Gastrocnemius medialis (tissue), 4 donors: ENCODE results near the gene CETN3. TPM values are rescaled to one million over a fixed set of nuclear protein-coding genes. Genes with fewer than 3 reads are reported as not detected.

ENCODE experiments used
- ATAC-seq, 2 donors: fragments of 150-250 bp; one replicate each; pipeline ENCODE4 v1.9.1; 2016
- DNase-seq, 2 donors: peaks; one replicate each; pipeline ENCODE4 v3.0.0-alpha.2; 2019
- H3K27ac ChIP-seq, 4 donors: fragments of 200-600 bp; sonication (generic); 1 replicate in 1 of 4; 2 replicates in 3 of 4; pipeline ENCODE4 v1.5.1; 2016 to 2018; ENCODE audit warnings: mild to moderate bottlenecking in 2 of 4, moderate library complexity in 1 of 4
- H3K27me3 ChIP-seq, 3 donors: fragments of 200-600 bp; sonication (generic) in 2 of 3; 1 replicate in 1 of 3; 2 replicates in 2 of 3; pipeline versions ENCODE4 v1.5.1 to v1.6.0; 2016 to 2019; ENCODE audit warnings: mild to moderate bottlenecking in 1 of 3, moderate library complexity in 1 of 3
- H3K36me3 ChIP-seq, 2 donors: fragments of 200-600 bp; sonication (generic) in 1 of 2; one replicate each; pipeline ENCODE4 v1.5.1; 2017 to 2018
- H3K4me1 ChIP-seq, 2 donors: fragments of 200-600 bp; sonication (generic) in 1 of 2; one replicate each; pipeline ENCODE4 v1.5.1; 2016 to 2017; ENCODE audit warnings: mild to moderate bottlenecking in 2 of 2
- H3K4me3 ChIP-seq, 4 donors: fragments of 200-600 bp; sonication (generic) in 3 of 4; 1 replicate in 1 of 4; 2 replicates in 3 of 4; pipeline ENCODE4 v1.5.1; 2016 to 2019; ENCODE audit warnings: mild to moderate bottlenecking in 2 of 4
- H3K9me3 ChIP-seq, 3 donors: fragments of 200-600 bp; sonication (generic) in 2 of 3; 1 replicate in 1 of 3; 2 replicates in 2 of 3; pipeline ENCODE4 v1.5.1; 2016 to 2019
- CTCF ChIP-seq, 5 experiments: fragments of 450-650 bp in 3 of 5; fragments of 200-600 bp in 2 of 5; sonication (generic) in 2 of 5; IDR thresholded peaks in 4 of 5; conservative IDR thresholded peaks in 1 of 5; 1 replicate in 4 of 5; 2 replicates in 1 of 5; pipeline ENCODE4 v1.5.1; 2016 to 2019; ENCODE audit warnings: antibody characterized with exemption in 5 of 5, mild to moderate bottlenecking in 3 of 5, moderate library complexity in 3 of 5
- POLR2A ChIP-seq, 2 donors: fragments of 450-650 bp; IDR thresholded peaks; one replicate each; pipeline ENCODE4 v1.6.1; 2017; ENCODE audit warnings: antibody characterized with exemption in 2 of 2, mild to moderate bottlenecking in 2 of 2, moderate library complexity in 2 of 2
- in situ Hi-C, 4 donors: fragments of 200-750 bp; cut with MboI; loops; one replicate each; pipeline versions ENCODE4 v1.15.0 to v1.8.0; 2017; ENCODE audit warnings: low sequenced_read_pairs in 4 of 4
- intact Hi-C: fragments of 100-400 bp; cut with DNase I; formaldehyde crosslinking; loops from one replicate; pipeline ENCODE4 v1.15.1; 2023; ENCODE audit warnings: low total_unique reads
- total RNA-seq, 4 donors: library from RNA; depleted of rRNA; stranded (reverse); fragments of >200 nt; gene quantifications; one replicate each; pipeline versions ENCODE4 v1.1.0 to v1.2.3, GENCODE V29; 2016

Gene CETN3
- total RNA-seq, 4 donors from 2014 or later, result 1.4 to 4.9 (median 3.2) TPM

- H3K27me3 ChIP-seq, result no peaks in the 10 kb centered on the region
- no peak overlapping the region for H3K27ac ChIP-seq
- intact Hi-C loops (no loop called here), in situ Hi-C loops (no loop called here)
- ATAC-seq (no peak), DNase-seq (no peak)
- H3K4me3 ChIP-seq, result no peak overlapping the region
- no peaks in the 10 kb centered on the region for H3K36me3 ChIP-seq
- H3K9me3 ChIP-seq, result no peaks in the 10 kb centered on the region
- TF ChIP-seq CTCF (IDR thresholded peaks at IDR 0.05 in 4 of 5, conservative IDR thresholded peaks at IDR 0.05 in 1 of 5) (no peak), POLR2A (IDR thresholded peaks at IDR 0.05) (no peak)
- no peaks in the 10 kb centered on the region for H3K4me1 ChIP-seq
Observed at GRCh38 chr5:90359073-90359920, 50.3 kb downstream of the CETN3 start.

DNA sequence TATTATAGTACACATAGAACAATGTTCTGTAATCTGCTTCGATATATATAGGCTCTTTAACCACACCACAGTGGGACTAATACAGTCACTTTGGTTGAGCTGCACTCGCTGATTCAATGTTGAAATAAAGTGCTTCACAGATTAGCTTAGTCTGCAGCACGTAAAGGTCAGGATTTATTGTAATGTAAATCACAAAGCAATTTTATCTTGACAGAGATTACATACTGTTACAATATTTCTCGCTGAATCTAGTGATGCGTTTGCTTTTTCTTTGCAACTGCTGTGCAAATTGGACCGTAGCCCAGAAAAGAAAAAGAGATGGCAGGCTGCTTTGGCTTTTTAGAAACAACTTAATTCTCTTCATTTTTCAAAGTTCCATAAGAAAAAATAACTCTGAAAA, 52.9 kb downstream of the CETN3 start:
- no peak for DNase-seq
- H3K4me1 ChIP-seq, result no peaks in the 10 kb centered on the region
- no peak for ATAC-seq
- no peak for TF ChIP-seq CTCF (IDR thresholded peaks at IDR 0.05 in 4 of 5, conservative IDR thresholded peaks at IDR 0.05 in 1 of 5)
- TF ChIP-seq POLR2A (IDR thresholded peaks at IDR 0.05), result no peak
- no peaks in the 10 kb centered on the region for H3K36me3 ChIP-seq
- H3K9me3 ChIP-seq, result no peaks in the 10 kb centered on the region
- H3K27me3 ChIP-seq, result no peaks in the 10 kb centered on the region
- no peak overlapping the region for H3K4me3 ChIP-seq
- no peak overlapping the region for H3K27ac ChIP-seq
- in situ Hi-C loops (no loop called here), intact Hi-C loops (no loop called here)

DNA sequence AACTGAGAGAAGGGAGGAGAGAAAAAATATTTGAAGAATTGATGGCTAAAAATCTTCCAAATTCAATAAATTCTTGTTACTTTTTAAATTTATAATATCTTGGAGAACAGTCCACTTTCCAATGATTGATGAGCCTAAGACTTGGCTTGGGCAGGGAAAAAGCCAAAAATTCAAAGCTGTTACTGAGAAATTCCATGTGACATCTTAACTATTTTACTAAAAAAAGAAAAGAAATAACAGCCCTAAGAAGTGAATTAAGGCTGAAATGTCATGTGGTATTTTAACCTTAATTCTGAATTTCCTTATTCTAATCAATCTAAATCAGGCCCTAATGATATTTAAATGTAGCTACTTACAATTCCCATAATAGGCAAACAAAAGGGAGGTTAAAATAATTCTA, 53.4 kb downstream of the CETN3 start:
- Histone ChIP-seq H3K4me1 (no peaks in the 10 kb centered on the region), H3K27me3 (no peaks in the 10 kb centered on the region), H3K27ac (no peak overlapping the region), H3K36me3 (no peaks in the 10 kb centered on the region), H3K4me3 (no peak overlapping the region), H3K9me3 (no peaks in the 10 kb centered on the region)
- DNase-seq (no peak), ATAC-seq (no peak)
- intact Hi-C loops (no loop called here), in situ Hi-C loops (no loop called here)
- TF ChIP-seq POLR2A (IDR thresholded peaks at IDR 0.05), result no peak
- TF ChIP-seq CTCF (IDR thresholded peaks at IDR 0.05 in 4 of 5, conservative IDR thresholded peaks at IDR 0.05 in 1 of 5), result no peak

GRCh38 chr5:90355635-90356034, 53.9 kb downstream of the CETN3 start:
- H3K4me1 ChIP-seq, result no peaks in the 10 kb centered on the region
- no peaks in the 10 kb centered on the region for H3K36me3 ChIP-seq
- in situ Hi-C loops, result no loop called here
- H3K27me3 ChIP-seq, result no peaks in the 10 kb centered on the region
- no peak for TF ChIP-seq POLR2A (IDR thresholded peaks at IDR 0.05)
- TF ChIP-seq CTCF (IDR thresholded peaks at IDR 0.05 in 4 of 5, conservative IDR thresholded peaks at IDR 0.05 in 1 of 5), result no peak
- no peak overlapping the region for H3K27ac ChIP-seq
- DNase-seq (no peak), ATAC-seq (no peak)
- no peak overlapping the region for H3K4me3 ChIP-seq
- intact Hi-C loops, result no loop called here
- H3K9me3 ChIP-seq, result no peaks in the 10 kb centered on the region
